NCI-H526 (cell line): ENCODE measurements around the gene CHRNA7.

Experiments
- DNase-seq, 2 experiments: peaks; one replicate each; lab custom pipeline; 2025; lab: John Stamatoyannopoulos, UW

CHRNA7 gene

GRCh38 chr15:32029862-32030781 is at the start of gene CHRNA7:
CHRNA7 (plus strand) TSS chr15:32030515; CDS start chr15:32030595, 80 bp downstream.
- DNase-seq = peak; percentile 25 to 89

GRCh38 chr15:31985607-31986006 is 44.7 kb upstream of the CHRNA7 start:
- DNase-seq = no peak

GRCh38 chr15:31993062-31993461 is 37.3 kb upstream of the CHRNA7 start:
- no peak for DNase-seq

GRCh38 chr15:31997711-31998110 is 32.6 kb upstream of the CHRNA7 start:
- no peak for DNase-seq

- DNase-seq = no peak
These were observed 26.8 kb upstream of the CHRNA7 start for GRCh38 chr15:32003558-32003957.

- DNase-seq = peak in 1 of 2 experiments; percentile 23
These were observed 26.1 kb upstream of the CHRNA7 start for GRCh38 chr15:32004249-32004648.

- DNase-seq = no peak
These were observed 22.9 kb upstream of the CHRNA7 start for GRCh38 chr15:32007355-32007960.

- no peak for DNase-seq
These were observed 15.4 kb upstream of the CHRNA7 start for GRCh38 chr15:32014953-32015352.

GRCh38 chr15:32020156-32020555 is 10.2 kb upstream of the CHRNA7 start:
- DNase-seq = no peak

GRCh38 chr15:32028921-32029320 is 1.4 kb upstream of the CHRNA7 start:
- DNase-seq = peak; percentile 29 to 47

- peak; percentile 41 to 79 for DNase-seq
These were observed 880 bp upstream of the CHRNA7 start for GRCh38 chr15:32029409-32029861.

- peak in 1 of 2 experiments; percentile 40 for DNase-seq
These were observed 480 bp downstream of the CHRNA7 start for GRCh38 chr15:32030795-32031194.

- DNase-seq = no peak
These were observed 3.0 kb downstream of the CHRNA7 start for GRCh38 chr15:32033186-32033890.

GRCh38 chr15:32034106-32034505 is 3.8 kb downstream of the CHRNA7 start:
- no peak for DNase-seq

- DNase-seq = peak in 1 of 2 experiments; percentile 52
These were observed 5.0 kb downstream of the CHRNA7 start for GRCh38 chr15:32035285-32035684.

GRCh38 chr15:32036971-32037370 is 6.7 kb downstream of the CHRNA7 start:
- no peak for DNase-seq

- DNase-seq = no peak
These were observed 11.0 kb downstream of the CHRNA7 start for GRCh38 chr15:32041294-32041693.

GRCh38 chr15:32042269-32042972 is 12.1 kb downstream of the CHRNA7 start:
- peak in 1 of 2 experiments; percentile 19 for DNase-seq

- no peak for DNase-seq
These were observed 23.4 kb downstream of the CHRNA7 start for GRCh38 chr15:32053719-32054118.

- DNase-seq = peak; percentile 52 to 73
These were observed 27.6 kb downstream of the CHRNA7 start for GRCh38 chr15:32057876-32058425.

- DNase-seq = no peak
These were observed 30.4 kb downstream of the CHRNA7 start for GRCh38 chr15:32060706-32061105.
